GM19043 (cell line): ENCODE results near the gene ASRGL1.
"Not testable (repeated sequence)": the region's sequence is repeated elsewhere in the genome, so short reads cannot be mapped to it uniquely, and the experiment has no call there.

ENCODE experiments used
- ATAC-seq: cut with Tn5 transposase; IDR thresholded peaks from one replicate; pipeline ENCODE4 v1.9.1; 2021; ENCODE audit warnings: low read depth; ENCODE audit not compliant: unreplicated experiment

ASRGL1 gene

DNA sequence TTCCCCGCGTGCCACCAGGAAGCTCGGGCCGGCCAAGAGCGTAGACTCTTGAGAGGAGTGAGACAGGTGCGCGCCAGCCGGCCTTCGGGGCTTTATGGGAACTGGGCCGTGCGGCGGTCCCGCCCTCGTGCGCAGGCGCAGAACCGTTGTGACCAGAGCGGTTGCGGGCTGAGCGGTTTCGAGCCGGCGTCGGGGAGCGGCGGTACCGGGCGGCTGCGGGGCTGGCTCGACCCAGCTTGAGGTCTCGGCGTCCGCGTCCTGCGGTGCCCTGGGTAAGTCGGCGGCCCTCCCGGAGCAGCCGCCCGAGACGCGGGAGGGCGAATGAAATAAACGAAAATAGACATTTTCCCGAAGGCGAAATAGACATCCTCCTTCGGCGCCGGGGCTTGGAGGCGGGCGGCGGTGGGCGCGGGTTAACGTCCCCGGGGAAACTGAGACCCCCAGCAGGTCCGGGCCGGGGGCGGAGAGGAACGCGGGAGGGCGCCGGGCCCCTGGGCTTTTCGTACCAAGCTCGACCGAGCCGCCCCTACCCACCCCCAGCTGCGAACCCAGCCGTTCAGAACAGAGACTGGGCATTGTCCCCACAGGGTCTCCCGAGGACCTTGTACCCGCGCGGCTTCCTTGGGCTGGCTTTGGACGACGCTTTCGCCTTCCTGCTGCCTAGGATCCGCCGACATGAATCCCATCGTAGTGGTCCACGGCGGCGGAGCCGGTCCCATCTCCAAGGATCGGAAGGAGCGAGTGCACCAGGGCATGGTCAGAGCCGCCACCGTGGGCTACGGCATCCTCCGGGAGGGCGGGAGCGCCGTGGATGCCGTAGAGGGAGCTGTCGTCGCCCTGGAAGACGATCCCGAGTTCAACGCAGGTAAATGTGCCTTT, at the start of gene ASRGL1:
Gene ASRGL1, plus strand, starts transcription at position 146 of the 879 bp plus-strand sequence. Its CDS starts 530 bp downstream, at position 676.
- no peak for ATAC-seq

GRCh38 chr11:62295504-62295903, 41.7 kb upstream of the ASRGL1 start:
- no peak for ATAC-seq

DNA sequence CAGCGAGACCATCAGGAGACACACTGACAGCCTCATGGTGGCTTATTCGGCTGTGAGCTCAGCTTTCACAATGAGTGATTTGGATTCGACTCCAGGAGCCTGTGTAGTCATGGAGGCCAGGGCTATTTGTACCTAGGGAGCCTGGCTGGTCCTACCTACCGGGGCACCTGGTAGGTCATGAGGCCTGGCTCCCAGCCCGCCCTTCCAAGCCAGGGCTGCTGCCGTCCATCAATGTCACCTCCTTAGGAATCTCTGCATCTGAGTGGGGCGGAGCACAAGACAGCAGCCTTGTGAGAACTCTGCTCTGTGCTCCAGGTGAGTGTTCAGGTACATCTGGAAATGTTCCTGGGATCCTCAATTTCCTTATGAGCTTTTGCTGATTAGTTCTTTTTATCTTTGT, 38.3 kb upstream of the ASRGL1 start, which contains the start of gene SCGB1D4:
Gene SCGB1D4, minus strand, starts transcription at position 101 of the 400 bp plus-strand sequence. Its CDS starts 65 bp downstream, at position 36.
- ATAC-seq: no peak

DNA sequence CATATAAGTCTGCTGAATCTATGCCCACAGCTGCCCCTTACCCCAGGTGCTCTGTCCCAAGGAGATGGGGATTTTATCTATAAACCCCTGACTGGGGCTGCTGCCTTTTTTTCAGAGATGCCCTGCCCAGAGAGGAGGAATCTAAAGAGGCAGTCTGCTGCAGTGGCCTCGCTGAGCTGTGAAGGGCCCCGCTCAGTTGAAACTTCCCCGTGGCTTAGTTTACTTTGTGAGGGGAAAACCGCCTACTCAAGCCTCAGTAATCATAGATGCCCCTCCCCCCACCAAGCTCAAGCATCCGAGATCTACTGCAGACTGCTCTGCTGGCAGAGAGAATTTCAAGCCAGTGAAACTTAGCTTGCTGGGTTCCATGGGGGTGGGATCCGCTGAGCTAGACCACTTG, 31.0 kb upstream of the ASRGL1 start:
- no peak for ATAC-seq

DNA sequence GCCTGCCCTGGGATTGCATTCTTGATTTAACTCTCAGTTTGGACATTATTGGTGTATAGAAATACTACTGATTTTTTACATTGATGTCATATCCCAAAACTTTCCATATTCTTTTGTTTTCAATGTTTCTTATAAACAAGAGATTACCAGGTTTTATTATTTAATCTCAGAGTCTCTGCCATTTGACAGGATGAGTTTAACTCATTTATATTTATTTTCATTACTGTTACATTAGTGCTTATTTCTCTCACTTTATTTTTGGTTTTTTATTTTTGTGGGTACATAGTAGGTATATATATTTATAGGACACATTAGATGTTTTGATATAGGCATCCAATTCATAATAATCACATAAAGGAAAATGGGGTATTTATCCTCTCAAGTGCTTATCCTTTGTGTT, 29.3 kb upstream of the ASRGL1 start:
- ATAC-seq: no peak

DNA sequence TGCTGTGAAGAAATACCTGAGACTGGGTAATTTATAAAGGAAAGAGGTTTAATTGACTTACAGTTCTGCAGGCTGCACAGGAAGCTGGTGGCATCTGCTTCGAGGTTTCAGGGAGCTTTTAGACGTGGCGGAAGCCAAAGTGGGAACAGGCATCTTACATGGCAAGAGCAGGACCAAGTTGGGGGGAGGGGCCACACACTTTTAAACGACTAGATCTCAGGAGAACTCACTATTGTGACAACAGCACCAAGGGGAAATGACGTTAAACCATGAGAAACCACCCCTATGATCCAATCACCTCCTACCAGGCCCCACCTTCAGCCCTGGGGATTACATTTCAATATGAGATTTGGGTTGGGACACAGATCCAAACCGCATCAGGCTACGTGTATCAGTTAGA, 27.3 kb upstream of the ASRGL1 start:
- no peak for ATAC-seq

DNA sequence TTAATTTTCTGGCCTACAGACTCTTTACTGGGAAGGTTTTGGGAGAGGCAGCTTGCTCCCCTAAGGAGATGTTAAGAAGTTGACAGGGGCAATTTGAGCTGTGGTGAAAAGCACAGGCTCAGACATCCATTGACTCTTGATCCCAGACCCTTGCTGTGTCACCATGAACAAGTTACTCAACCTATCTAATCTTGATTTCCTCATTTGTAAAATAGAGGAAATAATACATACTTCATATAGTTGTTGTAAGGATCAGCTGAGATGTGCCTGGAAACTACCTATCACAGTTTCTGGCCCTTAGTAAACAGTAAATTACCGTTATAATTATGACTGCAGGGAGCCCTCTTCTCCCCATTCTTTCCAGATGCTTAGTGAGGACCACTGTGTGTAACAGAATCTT, 21.8 kb upstream of the ASRGL1 start:
- no peak for ATAC-seq

- no peak for ATAC-seq
Measured at GRCh38 chr11:62322524-62322923, 14.7 kb upstream of the ASRGL1 start.

GRCh38 chr11:62324731-62325556, 12.3 kb upstream of the ASRGL1 start:
- no peak for ATAC-seq

GRCh38 chr11:62325781-62326180, 11.5 kb upstream of the ASRGL1 start:
- ATAC-seq: not testable (repeated sequence)

GRCh38 chr11:62326719-62327118, 10.5 kb upstream of the ASRGL1 start:
- ATAC-seq: not testable (repeated sequence)

GRCh38 chr11:62327541-62327940, 9.7 kb upstream of the ASRGL1 start:
- not testable (repeated sequence) for ATAC-seq

DNA sequence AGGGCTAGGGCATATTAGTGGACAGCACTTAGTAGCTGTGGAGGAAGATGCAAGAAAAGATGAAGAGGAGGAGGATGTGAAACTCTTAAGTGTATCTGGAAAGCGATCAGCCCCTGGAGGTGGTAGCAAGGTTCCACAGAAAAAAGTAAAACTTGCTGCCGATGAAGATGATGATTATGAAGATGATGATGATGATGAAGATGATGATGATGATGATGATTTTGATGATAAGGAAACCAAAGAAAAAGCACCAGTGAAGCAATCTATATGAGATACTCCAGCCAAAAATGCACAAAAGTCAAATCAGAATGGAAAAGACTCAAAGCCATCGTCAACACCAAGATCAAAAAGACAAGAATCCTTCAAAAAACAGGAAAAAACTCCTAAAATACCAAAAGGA, 6.0 kb upstream of the ASRGL1 start:
- not testable (repeated sequence) for ATAC-seq

DNA sequence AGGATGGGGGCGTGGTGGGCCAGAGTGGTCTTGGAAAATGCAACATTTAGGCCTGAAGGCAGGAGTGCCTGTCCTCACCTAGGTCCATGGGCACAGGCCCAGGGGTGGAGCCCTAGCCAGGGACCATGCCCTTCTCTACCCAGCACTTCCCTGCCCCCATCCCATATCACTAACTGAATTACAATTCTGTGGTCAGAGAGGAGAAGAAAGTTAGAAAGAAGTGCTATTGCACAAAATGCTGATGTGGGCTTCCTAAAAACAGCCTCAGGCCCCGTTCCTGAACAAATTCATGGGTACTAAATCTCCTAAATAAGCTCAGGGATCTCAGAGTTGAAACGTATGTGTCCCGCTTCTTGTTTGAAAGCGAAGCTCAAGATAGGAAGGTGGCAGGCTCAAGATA, 3.5 kb upstream of the ASRGL1 start:
- no peak for ATAC-seq

- not testable (repeated sequence) for ATAC-seq
Measured at GRCh38 chr11:62336949-62337302, 322 bp upstream of the ASRGL1 start.

- ATAC-seq: no peak
Measured at GRCh38 chr11:62338218-62338617, 970 bp downstream of the ASRGL1 start.

DNA sequence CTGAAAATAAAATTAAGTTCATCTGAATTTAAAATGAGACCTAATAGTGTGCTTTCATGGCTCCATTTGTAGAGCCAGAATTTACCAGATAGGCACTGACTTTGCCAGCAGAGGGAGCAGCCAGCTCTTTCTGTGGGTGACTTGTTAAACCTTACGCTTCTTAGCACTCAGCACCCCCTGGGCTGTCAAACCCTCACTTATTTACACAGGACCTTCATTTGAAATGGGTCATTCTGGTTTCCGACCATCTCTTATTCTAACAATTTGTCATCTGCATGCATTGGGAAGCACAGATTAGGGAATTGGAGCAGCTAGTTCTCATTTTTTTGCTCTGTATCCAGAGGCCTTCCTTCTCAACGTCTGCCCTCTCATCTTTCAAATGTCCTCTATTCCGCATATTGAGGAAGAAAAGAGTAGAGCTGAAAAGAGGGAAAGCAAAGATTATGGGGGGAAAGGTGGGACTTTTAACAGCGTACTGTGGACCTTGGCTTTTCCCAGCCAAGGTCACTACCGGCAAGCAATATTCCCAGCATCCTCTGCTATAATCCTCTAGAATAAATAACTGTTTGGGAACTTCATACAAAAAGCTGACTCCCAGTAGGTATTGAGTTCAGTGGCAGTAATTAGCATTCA, 3.1 kb downstream of the ASRGL1 start:
- ATAC-seq: no peak

DNA sequence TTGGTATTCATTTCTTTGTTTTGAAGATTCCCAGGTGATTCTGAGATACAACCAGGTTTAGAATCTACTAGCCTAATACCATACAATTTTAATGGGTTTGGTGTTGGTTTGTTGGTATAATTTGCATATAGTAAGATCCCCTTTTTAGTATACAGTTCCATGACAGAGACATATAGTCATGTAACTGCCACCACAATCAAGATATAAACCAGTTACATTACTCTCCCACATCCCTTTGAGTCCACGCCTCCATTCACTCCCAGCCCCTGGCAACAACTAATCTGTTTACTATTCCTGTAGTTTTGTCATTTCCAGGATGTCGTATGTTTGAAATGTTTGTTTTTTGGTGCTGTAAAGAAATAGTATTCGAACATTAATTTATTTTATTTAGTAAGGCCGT, 4.3 kb downstream of the ASRGL1 start:
- ATAC-seq: no peak

GRCh38 chr11:62343646-62344190, 6.5 kb downstream of the ASRGL1 start:
- ATAC-seq: not testable (repeated sequence)

DNA sequence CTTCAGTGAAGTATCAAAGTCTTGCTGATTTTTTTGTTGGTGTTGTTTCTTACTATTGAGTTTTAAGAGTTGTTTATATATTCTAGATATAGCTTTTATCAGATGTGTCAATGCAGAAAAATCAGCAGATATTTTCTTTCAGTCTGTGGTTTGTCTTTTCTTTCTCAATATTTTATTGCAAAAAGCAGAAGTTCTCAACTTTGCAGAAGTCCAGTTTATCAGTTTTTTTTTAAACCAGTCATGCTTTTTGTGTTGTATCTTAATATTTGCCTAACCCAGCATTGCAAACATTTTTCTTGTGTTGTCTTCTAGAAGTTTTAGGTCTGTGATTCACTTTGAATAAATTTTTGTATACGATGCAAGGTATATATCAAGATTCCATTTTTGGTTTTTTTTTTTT, 7.0 kb downstream of the ASRGL1 start:
- ATAC-seq: no peak

DNA sequence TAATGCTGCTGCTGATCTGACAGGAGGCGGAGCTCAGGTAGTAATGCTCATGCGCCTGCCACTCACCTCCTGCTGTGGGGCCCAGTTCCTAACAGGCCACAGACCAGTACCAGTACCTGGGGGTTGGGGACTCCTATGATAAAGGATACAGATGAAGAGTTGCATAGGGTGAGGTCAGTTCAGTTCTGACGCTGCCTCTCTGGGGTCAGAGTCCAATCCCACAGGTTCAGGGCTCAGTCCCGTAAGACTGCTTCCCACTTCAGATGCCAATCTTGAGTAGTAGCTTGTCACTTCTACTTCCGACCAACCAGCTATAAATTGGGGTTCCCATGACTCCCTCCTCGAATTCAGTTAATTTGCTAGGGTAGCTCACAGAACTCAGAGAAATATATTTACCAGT, 8.6 kb downstream of the ASRGL1 start:
- ATAC-seq: no peak
